ENCODE results near the gene FIGN.

DNA sequence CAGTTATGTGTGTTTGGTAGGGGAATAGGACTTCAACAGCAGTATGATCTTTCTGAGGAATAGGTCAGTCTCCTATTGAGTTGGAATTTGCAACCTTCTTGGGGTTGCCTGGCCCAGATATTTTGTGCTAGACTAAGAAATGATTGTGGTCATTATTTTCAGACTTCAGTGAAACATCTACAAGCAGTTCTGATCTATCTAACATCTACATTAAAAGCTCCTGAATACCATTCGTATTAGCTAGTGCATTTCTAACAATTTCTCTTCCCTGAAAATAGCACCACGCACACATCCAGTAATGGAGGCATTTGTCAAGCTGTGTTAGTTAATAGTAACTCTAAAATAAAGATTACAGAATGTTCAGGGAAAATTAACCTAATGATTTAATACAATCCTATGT lies 179.3 kb downstream of the FIGN start:
- TF ChIP-seq, protein P1, sequence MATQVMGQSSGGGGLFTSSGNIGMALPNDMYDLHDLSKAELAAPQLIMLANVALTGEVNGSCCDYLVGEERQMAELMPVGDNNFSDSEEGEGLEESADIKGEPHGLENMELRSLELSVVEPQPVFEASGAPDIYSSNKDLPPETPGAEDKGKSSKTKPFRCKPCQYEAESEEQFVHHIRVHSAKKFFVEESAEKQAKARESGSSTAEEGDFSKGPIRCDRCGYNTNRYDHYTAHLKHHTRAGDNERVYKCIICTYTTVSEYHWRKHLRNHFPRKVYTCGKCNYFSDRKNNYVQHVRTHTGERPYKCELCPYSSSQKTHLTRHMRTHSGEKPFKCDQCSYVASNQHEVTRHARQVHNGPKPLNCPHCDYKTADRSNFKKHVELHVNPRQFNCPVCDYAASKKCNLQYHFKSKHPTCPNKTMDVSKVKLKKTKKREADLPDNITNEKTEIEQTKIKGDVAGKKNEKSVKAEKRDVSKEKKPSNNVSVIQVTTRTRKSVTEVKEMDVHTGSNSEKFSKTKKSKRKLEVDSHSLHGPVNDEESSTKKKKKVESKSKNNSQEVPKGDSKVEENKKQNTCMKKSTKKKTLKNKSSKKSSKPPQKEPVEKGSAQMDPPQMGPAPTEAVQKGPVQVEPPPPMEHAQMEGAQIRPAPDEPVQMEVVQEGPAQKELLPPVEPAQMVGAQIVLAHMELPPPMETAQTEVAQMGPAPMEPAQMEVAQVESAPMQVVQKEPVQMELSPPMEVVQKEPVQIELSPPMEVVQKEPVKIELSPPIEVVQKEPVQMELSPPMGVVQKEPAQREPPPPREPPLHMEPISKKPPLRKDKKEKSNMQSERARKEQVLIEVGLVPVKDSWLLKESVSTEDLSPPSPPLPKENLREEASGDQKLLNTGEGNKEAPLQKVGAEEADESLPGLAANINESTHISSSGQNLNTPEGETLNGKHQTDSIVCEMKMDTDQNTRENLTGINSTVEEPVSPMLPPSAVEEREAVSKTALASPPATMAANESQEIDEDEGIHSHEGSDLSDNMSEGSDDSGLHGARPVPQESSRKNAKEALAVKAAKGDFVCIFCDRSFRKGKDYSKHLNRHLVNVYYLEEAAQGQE (IDR thresholded peaks at IDR 0.05; ENCODE audit: insufficient read depth in 1 of 2, low read depth in 2 of 2, low read length in 2 of 2), result no peak
- no peak for TF ChIP-seq SIN3A (IDR thresholded peaks at IDR 0.05; ENCODE audit: borderline replicate concordance, insufficient read depth, low read length)
- no peak for TF ChIP-seq POLR2AphosphoS5 (IDR thresholded peaks at IDR 0.05; ENCODE audit: low read depth, low read length)
- no peak for TF ChIP-seq TAF1 (IDR thresholded peaks at IDR 0.05; ENCODE audit: borderline replicate concordance, insufficient read depth, low read length)
- TF ChIP-seq FOXP2 (optimal IDR thresholded peaks at IDR 0.05; ENCODE audit: borderline replicate concordance, extremely low read depth, extremely low read length, insufficient read depth), result no peak

Measured in PFSK-1 (cell line).